SK-N-SH (cell line): ENCODE measurements around the gene SH3D19. TPM values are rescaled to one million over a fixed set of nuclear protein-coding genes. Genes with fewer than 3 reads are reported as not detected.

ENCODE experiments used
- CTCF ChIA-PET: fragments of 300-600, 350-600 bp; formaldehyde crosslinking; extraction: SDS; loops from one replicate; lab custom pipeline; 2021; lab: Yijun Ruan, JAX
- POLR2A ChIA-PET: fragments of 350-600 bp; sonication (Branson Sonifier 250); formaldehyde crosslinking; extraction: SDS; loops from one replicate; lab custom pipeline; 2020; ENCODE audit warnings: antibody characterized with exemption, inconsistent platforms; lab: Yijun Ruan, JAX
- DNase-seq: peaks from one replicate; pipeline ENCODE4 v3.0.0; 2012
- H2AFZ ChIP-seq: fragments of 200-600 bp; sonication (generic); 2 replicates; pipeline ENCODE4 v1.8.1; 2016; ENCODE audit warnings: antibody characterized with exemption, mild to moderate bottlenecking, low read depth
- H3F3A ChIP-seq: fragments of 200-600 bp; sonication (generic); replicated peaks from 2 replicates; pipeline ENCODE3; 2016; ENCODE audit warnings: antibody characterized with exemption, mild to moderate bottlenecking; ENCODE audit not compliant: insufficient read depth
- H3K27ac ChIP-seq, 2 experiments: fragments of 200-500 bp in 1 of 2; fragments of 200-600 bp in 1 of 2; sonication (Bioruptor generic) in 1 of 2; sonication (generic), shearing (Covaris generic) in 1 of 2; 2 replicates each; pipeline versions ENCODE4 v1.5.1 to v1.6.1; 2014 to 2016; ENCODE audit warnings: low read depth in 2 of 2, inconsistent platforms in 1 of 2, low read length in 1 of 2, mild to moderate bottlenecking in 1 of 2, mixed read lengths in 1 of 2
- H3K27me3 ChIP-seq: fragments of 200-600 bp; sonication (generic), shearing (Covaris generic); 2 replicates; pipeline ENCODE4 v1.6.1; 2016; ENCODE audit warnings: mixed run types; ENCODE audit not compliant: insufficient read depth
- H3K36me3 ChIP-seq, 2 experiments: fragments of 200-500 bp in 1 of 2; fragments of 200-600 bp in 1 of 2; sonication (Bioruptor generic) in 1 of 2; sonication (generic) in 1 of 2; replicated peaks in 1 of 2; 2 replicates each; pipeline versions ENCODE3 to v1.5.1; 2014 to 2016; ENCODE audit warnings: low read length in 1 of 2, mild to moderate bottlenecking in 1 of 2; ENCODE audit not compliant: insufficient read depth in 2 of 2, control insufficient read depth in 1 of 2
- H3K4me1 ChIP-seq, 2 experiments: fragments of 200-500 bp in 1 of 2; fragments of 200-600 bp in 1 of 2; sonication (Bioruptor generic) in 1 of 2; sonication (generic), shearing (Covaris generic) in 1 of 2; 2 replicates each; pipeline versions ENCODE4 v1.5.1 to v1.6.1; 2014 to 2016; ENCODE audit warnings: low read depth in 1 of 2, low read length in 1 of 2, mixed run types in 1 of 2; ENCODE audit not compliant: insufficient read depth in 2 of 2, control insufficient read depth in 1 of 2
- H3K4me2 ChIP-seq: fragments of 200-600 bp; sonication (generic), shearing (Covaris generic); 2 replicates; pipeline ENCODE4 v1.6.1; 2017; ENCODE audit warnings: mixed run types
- H3K4me3 ChIP-seq, 2 experiments: fragments of 200-500 bp in 1 of 2; fragments of 200-600 bp in 1 of 2; sonication (Bioruptor generic) in 1 of 2; sonication (generic), shearing (Covaris generic) in 1 of 2; 2 replicates each; pipeline versions ENCODE4 v1.5.1 to v1.8.1; 2014 to 2016; ENCODE audit warnings: low read depth in 2 of 2, inconsistent platforms in 1 of 2, low read length in 1 of 2, mild to moderate bottlenecking in 1 of 2, mixed read lengths in 1 of 2, moderate library complexity in 1 of 2
- H3K79me2 ChIP-seq: fragments of 200-600 bp; sonication (generic); 2 replicates; pipeline ENCODE4 v1.8.1; 2017; ENCODE audit warnings: mild to moderate bottlenecking; ENCODE audit not compliant: insufficient read depth
- H3K9ac ChIP-seq: fragments of 200-600 bp; sonication (generic); 2 replicates; pipeline ENCODE4 v1.6.1; 2017; ENCODE audit warnings: mixed run types
- H3K9me2 ChIP-seq: fragments of 200-600 bp; sonication (generic); 2 replicates; pipeline ENCODE4 v1.6.1; 2017; ENCODE audit warnings: mixed run types
- H3K9me3 ChIP-seq: fragments of 200-600 bp; sonication (generic); 2 replicates; pipeline ENCODE4 v1.6.1; 2017; ENCODE audit warnings: mixed run types, mild to moderate bottlenecking, moderate library complexity
- H4K20me1 ChIP-seq: fragments of 200-600 bp; sonication (generic); 2 replicates; pipeline ENCODE4 v1.6.1; 2017; ENCODE audit warnings: mild to moderate bottlenecking, mixed run types; ENCODE audit not compliant: insufficient read depth
- ELF1 ChIP-seq: IDR thresholded peaks from 2 replicates; pipeline ENCODE4 v1.4.0; 2012
- EP300 ChIP-seq, 2 experiments: IDR thresholded peaks; 2 replicates each; pipeline versions ENCODE4 v1.4.0 to v1.6.1; 2012; ENCODE audit warnings: borderline replicate concordance in 1 of 2, low read depth in 1 of 2, low read length in 1 of 2
- FOSL2 ChIP-seq: IDR thresholded peaks from 2 replicates; pipeline ENCODE4 v1.4.0; 2012; ENCODE audit warnings: low read depth, mild to moderate bottlenecking, moderate library complexity, borderline replicate concordance
- FOXJ3 ChIP-seq: sonication (generic); formaldehyde crosslinking; IDR thresholded peaks from 2 replicates; pipeline ENCODE4 v1.5.1; 2020; ENCODE audit warnings: mild to moderate bottlenecking, missing genetic modification reagents
- GABPA ChIP-seq: IDR thresholded peaks from 2 replicates; pipeline ENCODE4 v1.4.0; 2012; ENCODE audit warnings: low read depth, mild to moderate bottlenecking
- JUND ChIP-seq: IDR thresholded peaks from 2 replicates; pipeline ENCODE4 v1.4.0; 2012
- MEF2A ChIP-seq: IDR thresholded peaks from 2 replicates; pipeline ENCODE4 v1.4.0; 2012; ENCODE audit warnings: low read depth, borderline replicate concordance
- MXI1 ChIP-seq: IDR thresholded peaks from 2 replicates; pipeline ENCODE4 v1.6.1; 2012; ENCODE audit warnings: mild to moderate bottlenecking, low read depth, low read length, improper control_type of control experiment
- NFIC ChIP-seq: IDR thresholded peaks from 2 replicates; pipeline ENCODE4 v1.4.0; 2012; ENCODE audit warnings: borderline replicate concordance
- NRF1 ChIP-seq: IDR thresholded peaks from 2 replicates; pipeline ENCODE4 v1.6.1; 2012; ENCODE audit warnings: low read depth, mild to moderate bottlenecking, low read length
- POLR2AphosphoS5 ChIP-seq: IDR thresholded peaks from 2 replicates; pipeline ENCODE4 v1.6.1; 2012; ENCODE audit warnings: low read depth, low read length
- RAD21 ChIP-seq: IDR thresholded peaks from 2 replicates; pipeline ENCODE4 v1.6.1; 2012; ENCODE audit warnings: mild to moderate bottlenecking, low read length
- REST ChIP-seq: IDR thresholded peaks from 2 replicates; pipeline ENCODE4 v1.6.1; 2012; ENCODE audit warnings: mild to moderate bottlenecking, low read depth, low read length, moderate library complexity
- RXRA ChIP-seq: IDR thresholded peaks from 2 replicates; pipeline ENCODE4 v1.4.0; 2012; ENCODE audit warnings: low read depth, mild to moderate bottlenecking, borderline replicate concordance
- SMC3 ChIP-seq: IDR thresholded peaks from 2 replicates; pipeline ENCODE4 v1.6.1; 2012; ENCODE audit warnings: low read depth, low read length, improper control_type of control experiment
- TEAD4 ChIP-seq: IDR thresholded peaks from 2 replicates; pipeline ENCODE4 v1.4.0; 2012; ENCODE audit warnings: mild to moderate bottlenecking, borderline replicate concordance; ENCODE audit not compliant: insufficient read depth
- YY1 ChIP-seq: IDR thresholded peaks from 2 replicates; pipeline ENCODE4 v1.4.0; 2012; ENCODE audit warnings: low read depth, mild to moderate bottlenecking
- WGBS: methylation state at CpG from one replicate; pipeline ENCODE4 v1.1.6; 2017; ENCODE audit warnings: low lambda C conversion rate; 5-methylcytosine and 5-hydroxymethylcytosine counted together
- polyA plus RNA-seq, 3 experiments: library from polyadenylated mRNA; depleted of rRNA; stranded (reverse); fragments of >200 nt; gene quantifications; 2 replicates each; pipeline ENCODE4 v1.2.3, GENCODE V29; 2012
- TF ChIP-seq, protein P1 (sequence below): fragments of 150-350 bp; IDR thresholded peaks from 2 replicates; pipeline ENCODE4 v1.6.1; 2016; ENCODE audit warnings: mild to moderate bottlenecking, low read depth, low read length
- TF ChIP-seq, protein P2 (sequence below): IDR thresholded peaks from 2 replicates; pipeline ENCODE4 v1.4.0; 2012; ENCODE audit warnings: low read depth

SH3D19 gene
- polyA plus RNA-seq, 1 of the 3 experiments (the other 2 are of a cell fraction), result 7.1 TPM

DNA sequence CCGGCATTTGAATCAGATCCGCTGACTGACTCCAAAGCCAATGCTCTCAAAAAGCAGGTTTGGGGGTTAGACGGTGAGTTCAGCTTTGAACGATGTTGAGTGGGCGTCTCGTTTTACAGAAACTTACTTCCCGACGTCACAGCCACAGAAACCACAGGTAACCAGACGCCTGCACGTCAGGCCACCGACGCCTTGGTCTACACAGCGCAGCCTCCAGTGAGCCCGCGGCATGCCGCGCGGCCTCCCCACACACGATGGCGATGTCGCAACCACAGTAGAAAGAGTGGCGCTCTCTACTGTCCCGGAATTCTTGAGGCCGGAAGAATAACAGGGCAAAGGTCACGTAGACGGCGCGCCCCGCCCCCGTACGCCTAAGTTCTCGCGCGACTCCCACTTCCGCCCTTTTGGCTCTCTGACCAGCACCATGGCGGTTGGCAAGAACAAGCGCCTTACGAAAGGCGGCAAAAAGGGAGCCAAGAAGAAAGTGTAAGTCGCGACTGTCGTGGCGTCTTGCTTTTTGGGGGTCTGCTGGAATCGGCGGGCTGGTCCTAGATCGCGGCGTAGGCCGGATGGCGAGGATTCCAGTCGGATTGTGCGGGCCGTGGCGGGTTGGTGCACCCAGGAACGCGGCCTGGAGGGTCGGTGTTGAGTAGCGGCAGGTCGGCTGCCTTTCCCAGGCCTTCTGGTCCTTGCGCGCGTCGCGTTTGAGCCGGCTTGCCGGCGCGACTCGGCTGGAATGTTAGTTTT is 226.0 kb downstream of the SH3D19 start, which contains the start of gene RPS3A (continued):
- TF ChIP-seq JUND (no peak), ELF1 (peak; percentile 99), RXRA (no peak; the same call in 1 of the 2 replicates), GABPA (peak; percentile 96), REST (peak; percentile 72), SMC3 (peak; percentile 26; the same call in 1 of the 2 replicates), POLR2AphosphoS5 (peak; percentile 99), RAD21 (no peak), NFIC (no peak; the same call in 1 of the 2 replicates), YY1 (peak; percentile 89), NRF1 (peak; percentile 62)
- TF ChIP-seq, protein P1, sequence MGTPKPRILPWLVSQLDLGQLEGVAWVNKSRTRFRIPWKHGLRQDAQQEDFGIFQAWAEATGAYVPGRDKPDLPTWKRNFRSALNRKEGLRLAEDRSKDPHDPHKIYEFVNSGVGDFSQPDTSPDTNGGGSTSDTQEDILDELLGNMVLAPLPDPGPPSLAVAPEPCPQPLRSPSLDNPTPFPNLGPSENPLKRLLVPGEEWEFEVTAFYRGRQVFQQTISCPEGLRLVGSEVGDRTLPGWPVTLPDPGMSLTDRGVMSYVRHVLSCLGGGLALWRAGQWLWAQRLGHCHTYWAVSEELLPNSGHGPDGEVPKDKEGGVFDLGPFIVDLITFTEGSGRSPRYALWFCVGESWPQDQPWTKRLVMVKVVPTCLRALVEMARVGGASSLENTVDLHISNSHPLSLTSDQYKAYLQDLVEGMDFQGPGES, result no peak
- TF ChIP-seq, protein P2, sequence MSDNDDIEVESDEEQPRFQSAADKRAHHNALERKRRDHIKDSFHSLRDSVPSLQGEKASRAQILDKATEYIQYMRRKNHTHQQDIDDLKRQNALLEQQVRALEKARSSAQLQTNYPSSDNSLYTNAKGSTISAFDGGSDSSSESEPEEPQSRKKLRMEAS, result peak; percentile 92

GRCh38 chr4:151098979-151099228 is 226.5 kb downstream of the SH3D19 start:
- peaks cover 7 to 10% of the 10 kb centered on the region in 2 experiments; a peak in 2 of 4 replicates for H3K4me1 ChIP-seq
- DNase-seq, result no peak
- peaks cover 43% of the 10 kb centered on the region for H3K79me2 ChIP-seq
- POLR2A ChIA-PET, result interaction anchor here (0.7 kb wide), 2 partner anchors 33 to 83 kb away, joined by 3 read pairs; no protein-coding TSS in a partner anchor
- no peaks in the 10 kb centered on the region for H3K9me2 ChIP-seq
- H3K9ac ChIP-seq, result peak overlapping the region; percentile 23; the same call in 1 of the 2 replicates
- peaks cover 31 to 34% of the 10 kb centered on the region in 2 experiments for H3K36me3 ChIP-seq
- H3K4me3 ChIP-seq, result peak overlapping the region; percentile 83 to 84; a peak in 3 of 4 replicates
- H3F3A ChIP-seq, result peaks cover 20% of the 10 kb centered on the region
- H4K20me1 ChIP-seq, result peaks cover 41% of the 10 kb centered on the region
- CTCF ChIA-PET, result interaction anchor here (0.6 to 2.4 kb wide), 7 partner anchors 9 to 1252 kb away, joined by 3 to 9 read pairs (median 3); no protein-coding TSS in a partner anchor
- H3K9me3 ChIP-seq, result no peaks in the 10 kb centered on the region
- no peaks in the 10 kb centered on the region for H3K27me3 ChIP-seq
- H3K4me2 ChIP-seq, result peak overlapping the region; percentile 48; the same call in 1 of the 2 replicates
- H3K27ac ChIP-seq, result peak overlapping the region in 1 of 2 experiments; percentile 6; a peak in 1 of 4 replicates
- peak overlapping the region; percentile 92 for H2AFZ ChIP-seq
- WGBS, result 31% methylated on average over 7 of the region's 8 CpGs
- TF ChIP-seq RXRA (no peak), NRF1 (no peak), JUND (no peak), EP300 (IDR thresholded peaks at IDR 0.05; ENCODE audit: borderline replicate concordance in 1 of 2, low read depth in 1 of 2, low read length in 1 of 2) (no peak), SMC3 (no peak), MEF2A (no peak), MXI1 (no peak), ELF1 (no peak), FOXJ3 (no peak), FOSL2 (no peak), REST (no peak), TEAD4 (no peak), GABPA (no peak)
- TF ChIP-seq, protein P1, result no peak
- TF ChIP-seq, protein P2, result no peak
